Measurements from ENCODE around the gene SLC16A2.

DNA sequence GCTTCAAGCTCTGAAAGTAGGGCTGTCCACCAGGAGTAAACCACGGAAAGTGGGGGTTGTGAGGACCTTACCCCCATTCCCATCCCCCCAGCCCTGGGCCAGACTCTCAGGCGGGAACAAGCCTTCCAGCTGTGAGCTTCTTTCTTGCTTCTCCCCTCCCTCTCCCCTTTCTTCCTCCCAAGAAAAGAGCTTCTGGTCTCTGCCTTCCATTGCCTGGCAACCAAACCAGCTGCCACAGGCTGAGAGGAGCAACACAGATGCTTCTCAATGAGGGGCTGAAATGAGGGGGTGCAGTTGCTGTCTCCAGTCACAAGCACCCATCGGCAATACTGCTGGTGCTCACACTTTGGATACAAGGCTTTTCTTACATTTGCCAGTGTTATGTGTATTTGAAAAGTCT is 72.5 kb downstream of the SLC16A2 start:
- TF ChIP-seq, protein P1, sequence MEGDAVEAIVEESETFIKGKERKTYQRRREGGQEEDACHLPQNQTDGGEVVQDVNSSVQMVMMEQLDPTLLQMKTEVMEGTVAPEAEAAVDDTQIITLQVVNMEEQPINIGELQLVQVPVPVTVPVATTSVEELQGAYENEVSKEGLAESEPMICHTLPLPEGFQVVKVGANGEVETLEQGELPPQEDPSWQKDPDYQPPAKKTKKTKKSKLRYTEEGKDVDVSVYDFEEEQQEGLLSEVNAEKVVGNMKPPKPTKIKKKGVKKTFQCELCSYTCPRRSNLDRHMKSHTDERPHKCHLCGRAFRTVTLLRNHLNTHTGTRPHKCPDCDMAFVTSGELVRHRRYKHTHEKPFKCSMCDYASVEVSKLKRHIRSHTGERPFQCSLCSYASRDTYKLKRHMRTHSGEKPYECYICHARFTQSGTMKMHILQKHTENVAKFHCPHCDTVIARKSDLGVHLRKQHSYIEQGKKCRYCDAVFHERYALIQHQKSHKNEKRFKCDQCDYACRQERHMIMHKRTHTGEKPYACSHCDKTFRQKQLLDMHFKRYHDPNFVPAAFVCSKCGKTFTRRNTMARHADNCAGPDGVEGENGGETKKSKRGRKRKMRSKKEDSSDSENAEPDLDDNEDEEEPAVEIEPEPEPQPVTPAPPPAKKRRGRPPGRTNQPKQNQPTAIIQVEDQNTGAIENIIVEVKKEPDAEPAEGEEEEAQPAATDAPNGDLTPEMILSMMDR (conservative IDR thresholded peaks at IDR 0.05; ENCODE audit: low read length) = no peak
- TF ChIP-seq EZH2phosphoT487 (IDR thresholded peaks at IDR 0.05; ENCODE audit: borderline replicate concordance) = no peak

All from Loucy (cell line).